ENCODE data around the gene SDC4. TPM values are rescaled to one million over a fixed set of nuclear protein-coding genes. Genes with fewer than 3 reads are reported as not detected.

The SDC4 gene
- total RNA-seq, 4 donors from 2014 or later, result 50.4 to 168 (median 97.8) TPM

DNA sequence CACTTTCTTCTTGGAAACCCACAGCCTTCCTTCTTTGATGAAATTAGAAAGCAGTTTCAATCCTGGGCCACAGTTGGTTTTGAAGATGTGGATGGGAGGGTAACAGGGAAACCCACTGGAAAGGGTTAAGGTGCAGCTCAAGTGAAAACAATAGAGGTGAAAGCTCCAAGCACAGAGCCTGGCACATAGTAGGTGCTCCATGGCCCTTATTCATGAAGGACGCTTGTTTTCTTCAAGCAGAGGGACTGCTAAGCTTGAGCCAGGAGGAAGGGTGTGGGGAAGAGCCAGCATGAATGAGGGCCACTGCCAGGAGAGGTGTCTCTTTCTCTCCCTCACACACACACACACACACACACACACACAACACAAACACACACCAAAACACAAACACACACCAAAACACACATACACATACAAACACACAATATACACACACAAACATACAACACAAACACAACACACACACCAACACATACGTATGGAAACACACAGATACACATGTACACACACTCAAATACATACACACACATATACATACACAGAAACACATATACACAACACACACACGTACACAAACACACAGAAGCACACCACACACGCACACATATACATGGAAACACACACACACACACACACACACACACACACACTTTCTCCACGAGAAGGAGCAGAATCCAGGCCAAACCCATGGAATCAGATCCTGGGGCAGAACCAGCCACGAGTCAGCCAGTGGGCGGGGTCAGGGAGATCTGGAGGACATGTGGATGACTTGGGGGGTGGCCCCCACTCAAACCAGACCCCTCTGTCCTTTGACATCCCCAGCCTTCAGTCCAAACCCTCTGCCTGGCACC, 65.3 kb downstream of the SDC4 start:
- intact Hi-C loops (cut with DNase I; ENCODE audit: low total_unique reads), result no loop called here
- in situ Hi-C loops (cut with MboI; ENCODE audit: low sequenced_read_pairs in 4 of 4), result loop anchor here (25.0 kb wide), 2 partner anchors 146 to 246 kb away; no protein-coding TSS in a partner anchor

DNA sequence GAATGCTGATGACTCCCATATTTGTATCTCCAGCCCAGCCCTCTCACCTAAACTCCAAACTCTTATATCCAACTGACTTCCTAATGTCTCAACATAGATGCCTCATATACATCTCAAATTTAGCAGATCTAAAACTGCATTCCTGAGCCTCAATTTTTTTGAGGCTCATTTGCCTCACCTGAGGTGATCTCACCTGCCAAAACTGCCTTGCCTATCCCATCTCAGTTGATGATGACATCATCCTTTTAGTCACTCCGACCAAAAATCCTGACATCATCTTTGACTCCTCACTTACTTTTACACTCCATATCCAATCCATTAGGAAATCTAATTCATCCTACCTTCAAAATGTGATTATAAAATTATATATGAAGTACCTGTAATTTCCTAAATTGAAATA, 68.2 kb downstream of the SDC4 start:
- intact Hi-C loops (cut with DNase I; ENCODE audit: low total_unique reads), result no loop called here
- no peak for ATAC-seq

More for the DNA sequence above, 65.3 kb downstream of the SDC4 start:
- DNase-seq, result no peak
- TF ChIP-seq POLR2A (IDR thresholded peaks at IDR 0.05), result no peak
- TF ChIP-seq, protein P1, sequence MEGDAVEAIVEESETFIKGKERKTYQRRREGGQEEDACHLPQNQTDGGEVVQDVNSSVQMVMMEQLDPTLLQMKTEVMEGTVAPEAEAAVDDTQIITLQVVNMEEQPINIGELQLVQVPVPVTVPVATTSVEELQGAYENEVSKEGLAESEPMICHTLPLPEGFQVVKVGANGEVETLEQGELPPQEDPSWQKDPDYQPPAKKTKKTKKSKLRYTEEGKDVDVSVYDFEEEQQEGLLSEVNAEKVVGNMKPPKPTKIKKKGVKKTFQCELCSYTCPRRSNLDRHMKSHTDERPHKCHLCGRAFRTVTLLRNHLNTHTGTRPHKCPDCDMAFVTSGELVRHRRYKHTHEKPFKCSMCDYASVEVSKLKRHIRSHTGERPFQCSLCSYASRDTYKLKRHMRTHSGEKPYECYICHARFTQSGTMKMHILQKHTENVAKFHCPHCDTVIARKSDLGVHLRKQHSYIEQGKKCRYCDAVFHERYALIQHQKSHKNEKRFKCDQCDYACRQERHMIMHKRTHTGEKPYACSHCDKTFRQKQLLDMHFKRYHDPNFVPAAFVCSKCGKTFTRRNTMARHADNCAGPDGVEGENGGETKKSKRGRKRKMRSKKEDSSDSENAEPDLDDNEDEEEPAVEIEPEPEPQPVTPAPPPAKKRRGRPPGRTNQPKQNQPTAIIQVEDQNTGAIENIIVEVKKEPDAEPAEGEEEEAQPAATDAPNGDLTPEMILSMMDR (IDR thresholded peaks at IDR 0.05 in 4 of 5, conservative IDR thresholded peaks at IDR 0.05 in 1 of 5), result no peak
- Histone ChIP-seq H3K36me3 (no peaks in the 10 kb centered on the region), H3K4me1 (no peaks in the 10 kb centered on the region), H3K9me3 (no peaks in the 10 kb centered on the region), H3K27me3 (peaks cover 0 to 8% (median 0%) of the 10 kb centered on the region in 3 donors), H3K4me3 (no peak overlapping the region), H3K27ac (no peak overlapping the region)
- ATAC-seq, result no peak

DNA sequence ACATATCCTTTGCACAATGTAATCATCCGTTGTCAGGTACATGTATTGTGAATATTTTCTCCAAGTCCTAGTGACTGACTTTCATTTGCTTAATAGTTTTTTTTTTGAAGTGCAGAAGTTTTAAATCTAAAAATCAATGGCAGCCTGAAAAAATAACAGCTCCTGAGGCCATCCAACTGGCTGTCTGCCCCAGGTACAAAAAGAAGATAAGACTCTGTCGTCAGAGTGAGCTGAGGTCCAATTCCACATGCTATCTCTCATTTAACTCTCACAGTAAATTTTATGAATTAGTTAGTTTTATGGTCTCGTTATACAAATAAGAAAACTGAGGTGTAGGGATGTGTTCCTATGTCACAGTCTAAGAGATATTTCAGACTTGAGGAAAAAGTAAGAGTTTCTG, 72.9 kb downstream of the SDC4 start:
- in situ Hi-C loops (cut with MboI; ENCODE audit: low sequenced_read_pairs in 4 of 4), result loop anchor here (25.0 kb wide), 2 partner anchors 138 to 238 kb away; no protein-coding TSS in a partner anchor

More for the DNA sequence above, 68.2 kb downstream of the SDC4 start:
- Histone ChIP-seq H3K36me3 (no peaks in the 10 kb centered on the region), H3K4me1 (no peaks in the 10 kb centered on the region), H3K9me3 (no peaks in the 10 kb centered on the region), H3K4me3 (no peak overlapping the region), H3K27ac (no peak overlapping the region), H3K27me3 (peaks cover 0 to 8% (median 0%) of the 10 kb centered on the region in 3 donors)
- DNase-seq, result no peak
- TF ChIP-seq, protein P1 (IDR thresholded peaks at IDR 0.05 in 4 of 5, conservative IDR thresholded peaks at IDR 0.05 in 1 of 5), result no peak
- no peak for TF ChIP-seq POLR2A (IDR thresholded peaks at IDR 0.05)
- in situ Hi-C loops (cut with MboI; ENCODE audit: low sequenced_read_pairs in 4 of 4), result loop anchor here (25.0 kb wide), 2 partner anchors 143 to 243 kb away; no protein-coding TSS in a partner anchor

More for the DNA sequence above, 72.9 kb downstream of the SDC4 start:
- Histone ChIP-seq H3K27me3 (peaks cover 0 to 4% (median 0%) of the 10 kb centered on the region in 3 donors), H3K9me3 (no peaks in the 10 kb centered on the region), H3K36me3 (no peaks in the 10 kb centered on the region), H3K4me3 (no peak overlapping the region), H3K27ac (no peak overlapping the region), H3K4me1 (no peaks in the 10 kb centered on the region)
- no peak for TF ChIP-seq POLR2A (IDR thresholded peaks at IDR 0.05)
- TF ChIP-seq, protein P1 (IDR thresholded peaks at IDR 0.05 in 4 of 5, conservative IDR thresholded peaks at IDR 0.05 in 1 of 5), result no peak
- no peak for DNase-seq
- no peak for ATAC-seq
- intact Hi-C loops (cut with DNase I; ENCODE audit: low total_unique reads), result no loop called here

Other genes starting within 250 kb of the SDC4 start
- gene KCNS1, start 247.3 kb downstream of the SDC4 start, total RNA-seq, result not detected
- not detected for gene WFDC5, start 233.2 kb downstream of the SDC4 start, total RNA-seq
- gene WFDC12, start 224.0 kb downstream of the SDC4 start, total RNA-seq, result not detected
- gene PI3, start 173.5 kb downstream of the SDC4 start, total RNA-seq, result 1 to 10 TPM in 1 of 4 donors, not detected in 3; 1.4 TPM
- not detected for gene SEMG1, start 141.4 kb downstream of the SDC4 start, total RNA-seq
- not detected for gene SEMG2, start 127.1 kb downstream of the SDC4 start, total RNA-seq
- gene SLPI, start 93.9 kb downstream of the SDC4 start, total RNA-seq, result 1,000 to 10,000 TPM in 1 of 4 donors, 100 to 1,000 TPM in 3; 194 to 1,792 (median 504) TPM
- gene RBPJL, start 41.6 kb downstream of the SDC4 start, total RNA-seq, result not detected
- gene MATN4, start 40.1 kb downstream of the SDC4 start, total RNA-seq, result not detected
- 10 to 100 TPM; 34.0 to 59.5 (median 43.7) TPM for gene SYS1, start 14.7 kb upstream of the SDC4 start, total RNA-seq
- gene TP53TG5, start 29.9 kb upstream of the SDC4 start, total RNA-seq, result not detected
- 100 to 1,000 TPM in 3 of 4 donors, 10 to 100 TPM in 1; 99.5 to 155 (median 121) TPM for gene DBNDD2, start 59.9 kb upstream of the SDC4 start, total RNA-seq
- gene PIGT, start 67.7 kb upstream of the SDC4 start, total RNA-seq, result 100 to 1,000 TPM in 1 of 4 donors, 10 to 100 TPM in 3; 45.9 to 118 (median 94.2) TPM
- gene WFDC2, start 121.3 kb upstream of the SDC4 start, total RNA-seq, result not detected
- not detected for gene SPINT3, start 167.2 kb upstream of the SDC4 start, total RNA-seq
- not detected for gene WFDC6, start 191.1 kb upstream of the SDC4 start, total RNA-seq
- gene EPPIN, start 199.0 kb upstream of the SDC4 start, total RNA-seq, result not detected
- not detected for gene WFDC8, start 230.9 kb upstream of the SDC4 start, total RNA-seq